Measurements from ENCODE around the gene CCDC170. TPM values are rescaled to one million over a fixed set of nuclear protein-coding genes. Genes with fewer than 3 reads are reported as not detected.
"Not testable (repeated sequence)": the region's sequence is repeated elsewhere in the genome, so short reads cannot be mapped to it uniquely, and the experiment has no call there.

The CCDC170 gene
- total RNA-seq, 2 experiments from 2014 or later: not detected

- no peak overlapping the region for H3K27ac Mint-ChIP-seq
- ChIA-PET CTCF (no interaction called here), POLR2A (no interaction called here)
- H3K4me1 Mint-ChIP-seq (ENCODE audit: low read depth): no peaks in the 10 kb centered on the region
- no peaks in the 10 kb centered on the region for H3K36me3 Mint-ChIP-seq (ENCODE audit: low read depth)
- no peaks in the 10 kb centered on the region for H3K27me3 Mint-ChIP-seq (ENCODE audit: low read depth)
- DNase-seq (no peak), ATAC-seq (no peak)
- H3K4me3 Mint-ChIP-seq: no peak overlapping the region
- H3K9me3 Mint-ChIP-seq (ENCODE audit: insufficient read depth): peaks cover 7% of the 10 kb centered on the region
These were observed 30.2 kb downstream of the CCDC170 start for GRCh38 chr6:151524059-151524458.

- peaks cover 5% of the 10 kb centered on the region for H3K9me3 Mint-ChIP-seq (ENCODE audit: insufficient read depth)
- no peak overlapping the region for H3K27ac Mint-ChIP-seq
- no peaks in the 10 kb centered on the region for H3K4me1 Mint-ChIP-seq (ENCODE audit: low read depth)
These were observed 40.8 kb downstream of the CCDC170 start for GRCh38 chr6:151534576-151534975.

DNA sequence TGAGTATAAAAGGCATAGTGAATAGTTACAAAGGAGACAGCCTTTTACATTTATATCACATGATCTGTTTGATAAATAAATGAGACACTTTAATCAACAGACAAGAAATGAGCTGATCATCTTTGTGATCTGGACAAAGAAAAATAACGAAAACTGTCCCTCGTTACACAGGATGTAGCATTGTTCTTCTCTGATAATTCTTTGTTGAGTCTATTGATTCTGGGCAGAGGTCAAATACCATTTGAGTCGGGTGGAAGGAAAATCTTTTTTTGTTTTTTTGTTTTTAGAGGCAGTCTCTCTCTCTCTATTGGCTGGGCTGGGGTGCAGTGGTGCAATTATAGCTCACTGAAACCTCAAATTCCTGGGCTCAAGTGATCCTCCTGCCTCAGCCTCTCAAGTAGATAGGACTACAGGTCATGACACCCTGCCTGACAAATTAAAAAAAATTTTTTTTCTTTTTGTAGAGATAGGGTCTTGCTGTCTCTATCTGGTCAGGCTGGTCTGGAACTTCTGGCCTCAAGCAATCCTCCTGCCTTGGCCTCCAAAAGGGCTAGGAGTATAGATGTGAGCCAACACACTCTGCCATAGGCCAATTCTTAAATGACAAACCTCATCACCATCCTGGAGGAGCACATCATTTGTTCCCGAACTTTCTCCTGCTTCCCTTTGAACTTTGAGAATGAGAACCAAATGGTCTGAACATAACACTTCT lies 41.8 kb downstream of the CCDC170 start:
- no peak for DNase-seq
- Mint-ChIP-seq H3K36me3 (ENCODE audit: low read depth) (no peaks in the 10 kb centered on the region), H3K27me3 (ENCODE audit: low read depth) (peaks cover 4% of the 10 kb centered on the region), H3K4me3 (no peak overlapping the region), H3K9me3 (ENCODE audit: insufficient read depth) (peaks cover 6% of the 10 kb centered on the region), H3K4me1 (ENCODE audit: low read depth) (no peaks in the 10 kb centered on the region), H3K27ac (no peak overlapping the region)
- no peak for ATAC-seq
- CTCF ChIA-PET: no interaction called here
- POLR2A ChIA-PET: no interaction called here

More at GRCh38 chr6:151534576-151534975, 40.8 kb downstream of the CCDC170 start:
- Mint-ChIP-seq H3K27me3 (ENCODE audit: low read depth) (peaks cover 4% of the 10 kb centered on the region), H3K4me3 (no peak overlapping the region), H3K36me3 (ENCODE audit: low read depth) (no peaks in the 10 kb centered on the region)
- DNase-seq: no peak
- POLR2A ChIA-PET: no interaction called here
- ATAC-seq: no peak
- CTCF ChIA-PET: no interaction called here

DNA sequence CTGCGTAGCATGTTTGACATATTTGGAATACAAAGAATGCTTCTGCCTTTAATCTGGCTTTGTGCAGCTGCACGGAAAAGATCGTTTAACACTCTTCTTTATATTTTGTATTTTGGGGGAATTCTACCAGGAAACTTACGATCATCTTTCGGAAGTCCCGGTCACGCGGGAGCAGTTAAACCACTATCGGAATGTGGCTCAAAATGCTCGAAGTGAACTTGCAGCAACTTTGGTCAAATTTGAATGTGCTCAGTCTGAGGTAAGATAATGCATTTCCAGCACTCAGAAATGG lies 42.3 kb downstream of the CCDC170 start:
- POLR2A ChIA-PET: no interaction called here
- H3K36me3 Mint-ChIP-seq (ENCODE audit: low read depth): no peaks in the 10 kb centered on the region
- no peak for DNase-seq
- CTCF ChIA-PET: no interaction called here
- peaks cover 2% of the 10 kb centered on the region for H3K27me3 Mint-ChIP-seq (ENCODE audit: low read depth)
- peaks cover 6% of the 10 kb centered on the region for H3K9me3 Mint-ChIP-seq (ENCODE audit: insufficient read depth)
- H3K27ac Mint-ChIP-seq: no peak overlapping the region
- no peaks in the 10 kb centered on the region for H3K4me1 Mint-ChIP-seq (ENCODE audit: low read depth)
- no peak overlapping the region for H3K4me3 Mint-ChIP-seq
- no peak for ATAC-seq

GRCh38 chr6:151537556-151537955 lies 43.7 kb downstream of the CCDC170 start:
- POLR2A ChIA-PET: no interaction called here
- H3K4me1 Mint-ChIP-seq (ENCODE audit: low read depth): no peaks in the 10 kb centered on the region
- no peak overlapping the region for H3K4me3 Mint-ChIP-seq
- H3K36me3 Mint-ChIP-seq (ENCODE audit: low read depth): no peaks in the 10 kb centered on the region
- H3K27ac Mint-ChIP-seq: no peak overlapping the region
- DNase-seq (no peak), ATAC-seq (no peak)
- CTCF ChIA-PET: no interaction called here
- peaks cover 2% of the 10 kb centered on the region for H3K27me3 Mint-ChIP-seq (ENCODE audit: low read depth)
- H3K9me3 Mint-ChIP-seq (ENCODE audit: insufficient read depth): peaks cover 6% of the 10 kb centered on the region

- no peaks in the 10 kb centered on the region for H3K4me1 Mint-ChIP-seq (ENCODE audit: low read depth)
- POLR2A ChIA-PET: no interaction called here
- no peaks in the 10 kb centered on the region for H3K36me3 Mint-ChIP-seq (ENCODE audit: low read depth)
- no peak overlapping the region for H3K27ac Mint-ChIP-seq
- peaks cover 6% of the 10 kb centered on the region for H3K9me3 Mint-ChIP-seq (ENCODE audit: insufficient read depth)
- CTCF ChIA-PET: no interaction called here
- DNase-seq (no peak), ATAC-seq (no peak)
- peaks cover 6% of the 10 kb centered on the region for H3K27me3 Mint-ChIP-seq (ENCODE audit: low read depth)
- H3K4me3 Mint-ChIP-seq: no peak overlapping the region
These were observed 45.9 kb downstream of the CCDC170 start for GRCh38 chr6:151539506-151540268.

DNA sequence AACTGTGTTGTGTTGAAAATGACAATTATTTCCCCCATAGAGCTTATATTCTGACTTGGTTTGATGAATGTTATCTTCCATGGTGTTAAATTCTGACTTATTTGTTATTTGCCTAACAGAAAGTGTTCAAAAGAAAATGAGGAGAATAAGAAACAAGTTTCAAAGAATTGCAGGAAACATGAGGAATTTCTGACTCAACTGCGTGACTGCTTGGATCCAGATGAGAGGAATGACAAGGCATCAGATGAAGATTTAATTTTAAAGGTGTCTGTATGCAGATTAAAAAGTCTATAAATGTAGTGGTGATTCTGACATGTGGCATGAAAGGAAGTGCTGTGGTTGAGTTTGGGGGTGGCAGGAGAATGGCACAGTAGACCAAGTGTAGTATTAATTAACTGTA lies 50.6 kb downstream of the CCDC170 start:
- CTCF ChIA-PET: no interaction called here
- H3K36me3 Mint-ChIP-seq (ENCODE audit: low read depth): no peaks in the 10 kb centered on the region
- ATAC-seq (no peak), DNase-seq (no peak)
- H3K9me3 Mint-ChIP-seq (ENCODE audit: insufficient read depth): peaks cover 2% of the 10 kb centered on the region
- no peak overlapping the region for H3K27ac Mint-ChIP-seq
- no peak overlapping the region for H3K4me3 Mint-ChIP-seq
- POLR2A ChIA-PET: no interaction called here
- peaks cover 4% of the 10 kb centered on the region for H3K27me3 Mint-ChIP-seq (ENCODE audit: low read depth)
- H3K4me1 Mint-ChIP-seq (ENCODE audit: low read depth): no peaks in the 10 kb centered on the region

DNA sequence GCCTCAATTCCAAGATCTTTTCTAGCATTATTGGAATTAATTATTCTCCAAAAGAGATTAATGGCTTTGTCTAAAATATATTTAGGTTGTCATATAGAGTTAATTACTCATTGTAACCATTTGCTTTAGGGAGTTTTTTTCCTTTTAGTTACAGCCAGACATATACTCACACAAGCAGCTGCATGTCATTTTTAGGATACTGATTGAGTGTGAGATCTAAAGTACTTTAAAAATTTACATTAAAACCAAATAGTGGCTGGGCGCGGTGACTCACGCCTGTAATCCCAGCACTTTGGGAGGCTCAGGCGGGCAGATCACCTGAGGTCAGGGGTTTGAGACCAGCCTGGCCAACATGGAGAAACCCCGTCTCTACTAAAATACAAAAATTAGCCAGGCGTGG lies 51.1 kb downstream of the CCDC170 start:
- H3K36me3 Mint-ChIP-seq (ENCODE audit: low read depth); H3K4me3 Mint-ChIP-seq; H3K9me3 Mint-ChIP-seq (ENCODE audit: insufficient read depth); DNase-seq; H3K27ac Mint-ChIP-seq; ATAC-seq; POLR2A ChIA-PET; CTCF ChIA-PET; H3K27me3 Mint-ChIP-seq (ENCODE audit: low read depth); H3K4me1 Mint-ChIP-seq (ENCODE audit: low read depth): not testable (repeated sequence)

GRCh38 chr6:151546941-151547659 lies 53.3 kb downstream of the CCDC170 start:
- POLR2A ChIA-PET: no interaction called here
- peaks cover under 1% of the 10 kb centered on the region for H3K9me3 Mint-ChIP-seq (ENCODE audit: insufficient read depth)
- H3K36me3 Mint-ChIP-seq (ENCODE audit: low read depth): no peaks in the 10 kb centered on the region
- H3K27me3 Mint-ChIP-seq (ENCODE audit: low read depth): peaks cover 4% of the 10 kb centered on the region
- H3K4me1 Mint-ChIP-seq (ENCODE audit: low read depth): peaks cover 10% of the 10 kb centered on the region
- no peak overlapping the region for H3K4me3 Mint-ChIP-seq
- no peak overlapping the region for H3K27ac Mint-ChIP-seq
- CTCF ChIA-PET: interaction anchor here (1.4 kb wide), 1 partner anchor 25 kb away, joined by 4 read pairs; no protein-coding TSS in a partner anchor
- no peak for DNase-seq
- no peak for ATAC-seq

- Mint-ChIP-seq H3K9me3 (ENCODE audit: insufficient read depth) (peaks cover 5% of the 10 kb centered on the region), H3K27ac (no peak overlapping the region), H3K4me1 (ENCODE audit: low read depth) (peaks cover 10% of the 10 kb centered on the region), H3K4me3 (no peak overlapping the region), H3K27me3 (ENCODE audit: low read depth) (peaks cover 4% of the 10 kb centered on the region), H3K36me3 (ENCODE audit: low read depth) (no peaks in the 10 kb centered on the region)
- CTCF ChIA-PET: interaction anchor here (1.4 kb wide), 1 partner anchor 24 kb away, joined by 4 read pairs; no protein-coding TSS in a partner anchor
- DNase-seq (no peak), ATAC-seq (no peak)
- POLR2A ChIA-PET: no interaction called here
These were observed 54.4 kb downstream of the CCDC170 start for GRCh38 chr6:151548201-151548600.

DNA sequence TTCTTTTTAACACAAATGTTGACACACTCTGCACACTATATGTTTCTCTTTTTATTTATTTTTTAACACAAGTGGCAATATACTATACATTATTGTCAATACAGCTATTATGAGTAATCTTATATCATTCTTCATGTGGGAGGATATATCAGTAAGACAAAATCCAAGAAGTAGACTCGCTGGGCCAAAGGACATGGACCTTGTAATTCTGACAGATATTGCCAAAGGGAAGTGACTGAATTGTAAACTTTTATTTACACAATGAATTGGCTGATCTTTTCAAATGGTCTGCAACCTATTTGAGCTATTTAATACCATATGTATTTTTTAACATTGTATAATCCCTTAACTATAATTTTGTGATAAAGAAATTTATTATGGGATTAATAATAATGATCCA lies 56.0 kb downstream of the CCDC170 start:
- ATAC-seq (no peak), DNase-seq (no peak)
- Mint-ChIP-seq H3K4me3 (no peak overlapping the region), H3K27ac (no peak overlapping the region), H3K9me3 (ENCODE audit: insufficient read depth) (peaks cover 5% of the 10 kb centered on the region), H3K4me1 (ENCODE audit: low read depth) (peaks cover 10% of the 10 kb centered on the region), H3K36me3 (ENCODE audit: low read depth) (no peaks in the 10 kb centered on the region), H3K27me3 (ENCODE audit: low read depth) (no peaks in the 10 kb centered on the region)
- ChIA-PET CTCF (no interaction called here), POLR2A (no interaction called here)

DNA sequence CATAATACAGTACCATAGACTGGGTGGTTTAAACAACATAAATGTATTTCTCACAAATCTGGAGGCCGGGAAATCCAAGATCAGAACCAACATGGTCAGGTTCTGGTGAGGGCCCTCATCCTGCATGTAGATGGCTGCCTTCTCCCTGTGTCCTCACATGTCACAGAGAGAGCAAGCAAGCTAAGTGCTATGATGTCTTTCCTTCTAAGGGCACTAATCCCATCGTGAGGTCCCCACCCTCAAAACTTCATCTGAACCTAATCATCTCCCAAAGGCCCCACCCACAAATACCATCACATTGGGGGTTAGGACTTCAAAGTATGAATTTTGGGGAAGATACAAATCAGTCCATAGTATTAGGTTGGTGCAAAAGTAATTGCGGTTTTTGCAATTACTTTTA lies 56.8 kb downstream of the CCDC170 start:
- Mint-ChIP-seq H3K27me3 (ENCODE audit: low read depth) (no peaks in the 10 kb centered on the region), H3K27ac (no peak overlapping the region), H3K9me3 (ENCODE audit: insufficient read depth) (peaks cover 5% of the 10 kb centered on the region), H3K36me3 (ENCODE audit: low read depth) (no peaks in the 10 kb centered on the region), H3K4me1 (ENCODE audit: low read depth) (peaks cover 10% of the 10 kb centered on the region), H3K4me3 (no peak overlapping the region)
- no peak for DNase-seq
- no peak for ATAC-seq
- POLR2A ChIA-PET: no interaction called here
- CTCF ChIA-PET: no interaction called here

All from activated CD8-positive, alpha-beta T cell treated with anti-CD3 and anti-CD28 coated beads, Interleukin-2, amount 10 ng/mL, durations not matched to agents 7 days and 5 days (primary cell).